Psoas muscle (tissue), 8 donors: ENCODE measurements around the gene ASIC4. TPM values are rescaled to one million over a fixed set of nuclear protein-coding genes. Genes with fewer than 3 reads are reported as not detected.

Experiments used
- ATAC-seq, 4 donors: fragments of 200-7000 bp; cut with Tn5 transposase; one replicate each; pipeline ENCODE4 v1.9.1; 2020; ENCODE audit warnings: moderate library complexity in 3 of 4, mild to moderate bottlenecking in 2 of 4
- DNase-seq, 2 donors: peaks; one replicate each; pipeline ENCODE4 v3.0.0-alpha.2; 2020
- H3K27ac ChIP-seq: fragments of 200-600 bp; one replicate; pipeline ENCODE4 v1.8.0; 2022
- H3K27me3 ChIP-seq, 3 donors: fragments of 200-600 bp in 1 of 3; one replicate each; pipeline versions ENCODE4 v1.6.1 to v1.8.0; 2013 to 2022; ENCODE audit warnings: low read length in 2 of 3, mild to moderate bottlenecking in 2 of 3, moderate library complexity in 1 of 3; ENCODE audit not compliant: insufficient read depth in 3 of 3
- H3K36me3 ChIP-seq, 2 donors: fragments of 200-600 bp in 1 of 2; one replicate each; pipeline versions ENCODE4 v1.6.1 to v1.8.0; 2013 to 2022; ENCODE audit warnings: low read depth in 1 of 2, mild to moderate bottlenecking in 1 of 2, moderate library complexity in 1 of 2; ENCODE audit not compliant: insufficient read depth in 1 of 2
- H3K4me1 ChIP-seq: fragments of 200-600 bp; one replicate; pipeline ENCODE4 v1.8.0; 2022
- H3K4me3 ChIP-seq: fragments of 200-600 bp; one replicate; pipeline ENCODE4 v1.8.0; 2022; ENCODE audit warnings: mild to moderate bottlenecking
- H3K9me3 ChIP-seq: fragments of 200-600 bp; one replicate; pipeline ENCODE4 v1.8.0; 2022
- CTCF ChIP-seq: fragments of 200-600 bp; IDR thresholded peaks from one replicate; pipeline ENCODE4 v1.8.0; 2022; ENCODE audit warnings: antibody characterized with exemption
- WGBS, 3 donors: extraction: QIAGEN DNeasy Blood & Tissue Kit; methylation state at CpG; one replicate each; pipeline versions ENCODE4 v1.1.6 to v1.1.7; 2013; 5-methylcytosine and 5-hydroxymethylcytosine counted together
- intact Hi-C, 2 donors: fragments of 100-400 bp; cut with DNase I; formaldehyde crosslinking; loops; one replicate each; pipeline versions ENCODE4 v1.11.0 to v1.14.2; 2022
- polyA plus RNA-seq, 3 donors: library from polyadenylated mRNA; stranded (reverse); fragments of 200-250 nt; gene quantifications; one replicate each; pipeline ENCODE4 v1.2.3, GENCODE V29; 2013
- total RNA-seq, 4 donors: library from RNA; stranded (reverse); fragmentation: NEBNext Ultra II Directional in 2 of 4; extraction: Animal tissue kit (Norgen Biotek cat#: 25700) in 2 of 4; gene quantifications; one replicate each; pipeline versions ENCODE4 v1.2.1 to v1.2.4, GENCODE V29; 2021 to 2023
- donor health status: healthy with polysubstance abuse.
- donor health status: DM: no; HTN: no; CAD: no; lungs with moderate emphysema.
- donor health status: Bipolar disorder and iron deficiency.
- donor health status: healthy.
- donor health status: DM: yes; HTN: yes; CAD: no.
- donor health status: DM: no; HTN: no; CAD: no.
- donor health status: DM: no; HTN: no; CAD: no.
- donor health status: DM: yes; HTN: yes; CAD: no.

The ASIC4 gene
- total and polyA plus RNA-seq, 7 donors, result 0.03 to 0.34 (median 0.26) TPM; not detected in 3

GRCh38 chr2:219484343-219485200, 29.7 kb upstream of the ASIC4 start:
- intact Hi-C loops, result no loop called here
- ATAC-seq (no peak), DNase-seq (no peak)
- whole genome bisulfite sequencing, 3 donors, result 23 to 28% (median 25%) methylated on average over 65 to 89 of the region's 89 CpGs
- no peaks in the 10 kb centered on the region for H3K9me3 ChIP-seq
- peak overlapping the region; percentile 22 for H3K4me3 ChIP-seq
- no peak for TF ChIP-seq CTCF
- peaks cover 5% of the 10 kb centered on the region for H3K4me1 ChIP-seq
- H3K27me3 ChIP-seq, result no peaks in the 10 kb centered on the region
- peaks cover 0 to 90% of the 10 kb centered on the region in 2 donors for H3K36me3 ChIP-seq
- no peak overlapping the region for H3K27ac ChIP-seq

GRCh38 chr2:219485201-219485580, 29.1 kb upstream of the ASIC4 start:
- Histone ChIP-seq H3K4me1 (peaks cover 5% of the 10 kb centered on the region), H3K36me3 (peaks cover 0 to 90% of the 10 kb centered on the region in 2 donors), H3K27me3 (no peaks in the 10 kb centered on the region), H3K9me3 (no peaks in the 10 kb centered on the region), H3K4me3 (no peak overlapping the region), H3K27ac (no peak overlapping the region)
- TF ChIP-seq CTCF, result no peak
- ATAC-seq (peak in 2 of 4 donors; percentile 6 to 10), DNase-seq (no peak)
- WGBS, 3 donors, result 65 to 69% (median 68%) methylated on average over 12 of the region's 12 CpGs
- intact Hi-C loops, result no loop called here

- no peaks in the 10 kb centered on the region for H3K9me3 ChIP-seq
- peaks cover 5% of the 10 kb centered on the region for H3K4me1 ChIP-seq
- H3K27me3 ChIP-seq, result no peaks in the 10 kb centered on the region
- intact Hi-C loops, result no loop called here
- no peak for TF ChIP-seq CTCF
- H3K4me3 ChIP-seq, result no peak overlapping the region
- ATAC-seq (peak; percentile 4 to 29 (median 9)), DNase-seq (no peak)
- peaks cover 0 to 90% of the 10 kb centered on the region in 2 donors for H3K36me3 ChIP-seq
- 19 to 41% (median 31%) methylated on average over 5 to 8 of the region's 8 CpGs for WGBS, 3 donors
- H3K27ac ChIP-seq, result no peak overlapping the region
Observed at GRCh38 chr2:219486380-219486959, 27.8 kb upstream of the ASIC4 start.

- Histone ChIP-seq H3K36me3 (peaks cover 0 to 89% of the 10 kb centered on the region in 2 donors), H3K4me3 (no peak overlapping the region), H3K27me3 (no peaks in the 10 kb centered on the region), H3K27ac (no peak overlapping the region), H3K9me3 (no peaks in the 10 kb centered on the region), H3K4me1 (peaks cover 5% of the 10 kb centered on the region)
- intact Hi-C loops, result no loop called here
- no peak for ATAC-seq
- DNase-seq, result no peak
- no peak for TF ChIP-seq CTCF
- 82 to 90% (median 84%) methylated on average over 15 to 17 of the region's 17 CpGs for WGBS, 3 donors
Observed at GRCh38 chr2:219488149-219488843, 26.0 kb upstream of the ASIC4 start.
